ENCODE data around the gene CELF2.

Gene CELF2

DNA sequence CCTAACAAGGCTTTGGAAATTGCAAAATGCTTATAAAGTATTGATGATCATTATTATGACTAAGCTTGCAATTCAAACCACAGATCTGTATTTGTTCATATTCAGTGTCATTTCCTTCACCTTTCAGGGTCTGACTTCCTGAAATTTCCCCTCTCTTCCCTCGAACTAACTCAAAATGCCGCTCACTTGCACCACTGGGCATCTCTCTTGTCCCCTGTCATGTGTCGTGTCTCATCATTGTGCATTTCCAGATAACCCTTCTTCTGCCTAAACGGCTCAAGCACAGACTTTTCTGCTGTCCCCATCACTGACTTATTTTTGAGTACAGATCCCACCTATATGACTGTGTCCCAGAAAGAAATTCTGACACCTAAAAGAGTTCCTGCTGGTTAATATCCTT, 41.0 kb upstream of the CELF2 start:
- no peak overlapping the region for H3K4ac ChIP-seq (ENCODE audit: low read depth, low read length)
- no peak overlapping the region for H3K27ac ChIP-seq (ENCODE audit: low read depth, low read length)
- no peak overlapping the region for H3K9ac ChIP-seq (ENCODE audit: low read length)
- no peak overlapping the region for H3K23ac ChIP-seq (ENCODE audit: low read length)
- H2BK12ac ChIP-seq (ENCODE audit: low read length) = no peak overlapping the region
- no peaks in the 10 kb centered on the region for H3K27me3 ChIP-seq (ENCODE audit: insufficient read depth, low read length)
- no peak for DNase-seq
- H4K8ac ChIP-seq (ENCODE audit: low read depth, low read length) = no peak overlapping the region
- no peaks in the 10 kb centered on the region for H3K79me2 ChIP-seq (ENCODE audit: control insufficient read depth, insufficient read depth, low read length, poor library complexity)
- H3K4me3 ChIP-seq (ENCODE audit: low read depth, low read length) = no peak overlapping the region
- H3K18ac ChIP-seq (ENCODE audit: low read length) = no peak overlapping the region
- no peaks in the 10 kb centered on the region for H3K4me1 ChIP-seq (ENCODE audit: control insufficient read depth in 1 of 2, insufficient read depth in 2 of 2, low read length in 2 of 2)
- no peak overlapping the region for H4K12ac ChIP-seq (ENCODE audit: low read depth, low read length)
- H3K4me2 ChIP-seq (ENCODE audit: low read length) = no peak overlapping the region
- no peak overlapping the region for H3K14ac ChIP-seq (ENCODE audit: low read length)
- H3K79me1 ChIP-seq (ENCODE audit: low read length) = no peaks in the 10 kb centered on the region
- no CpG with 5 or more reads among the region's 4 CpGs for WGBS (ENCODE audit: extremely low coverage, insufficient coverage, insufficient read length)
- H2AFZ ChIP-seq (ENCODE audit: insufficient read depth, low read length, poor library complexity) = no peak overlapping the region
- H3K36me3 ChIP-seq (ENCODE audit: control insufficient read depth in 1 of 2, insufficient read depth in 2 of 2, low read length in 2 of 2) = no peaks in the 10 kb centered on the region
- no peak overlapping the region for H2BK5ac ChIP-seq (ENCODE audit: low read depth, low read length, poor library complexity)
- H2BK120ac ChIP-seq (ENCODE audit: insufficient read depth, low read length, poor library complexity) = no peak overlapping the region
- no peak overlapping the region for H4K91ac ChIP-seq (ENCODE audit: low read depth, low read length)
- no peak overlapping the region for H2AK5ac ChIP-seq (ENCODE audit: low read length)
- peaks cover 2% of the 10 kb centered on the region for H3K9me3 ChIP-seq (ENCODE audit: insufficient read depth, low read depth, low read length)

DNA sequence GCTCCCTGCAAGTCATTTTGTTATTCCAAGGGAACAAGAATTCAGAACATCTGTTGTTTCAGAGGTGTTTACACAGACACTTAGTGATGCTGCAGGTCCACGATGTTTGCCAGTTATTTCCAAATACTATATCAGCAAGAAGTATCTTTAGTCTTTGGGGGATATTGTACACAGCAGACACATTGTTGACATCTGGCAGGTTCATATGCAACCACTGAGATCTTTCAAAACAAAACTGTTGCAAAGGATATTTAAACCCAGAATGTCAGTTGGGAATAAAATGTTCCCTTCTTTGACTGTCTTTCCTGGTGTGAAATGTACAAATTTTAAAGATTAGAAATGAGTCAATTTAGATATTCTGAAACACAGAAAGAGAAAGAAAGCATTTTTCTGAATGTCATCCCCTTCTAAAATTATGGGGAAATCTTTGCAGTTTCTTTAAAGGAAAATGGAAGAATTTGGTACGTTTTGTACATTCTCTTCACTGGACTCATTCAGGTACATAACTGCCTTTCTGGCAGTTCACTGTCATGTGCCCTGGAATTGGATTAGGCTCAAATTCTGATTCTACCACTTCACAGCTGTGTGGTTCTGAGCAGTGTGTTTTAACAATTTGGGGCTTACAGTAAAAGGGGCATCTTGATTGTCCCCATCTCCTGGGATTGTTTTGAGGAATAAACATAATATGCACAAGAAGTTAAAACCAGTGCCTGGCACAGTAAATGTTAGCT, 40.3 kb upstream of the CELF2 start:
- Histone ChIP-seq H2AK5ac (ENCODE audit: low read length) (no peak overlapping the region), H2AFZ (ENCODE audit: insufficient read depth, low read length, poor library complexity) (no peak overlapping the region), H2BK5ac (ENCODE audit: low read depth, low read length, poor library complexity) (no peak overlapping the region), H4K8ac (ENCODE audit: low read depth, low read length) (no peak overlapping the region), H3K79me2 (ENCODE audit: control insufficient read depth, insufficient read depth, low read length, poor library complexity) (no peaks in the 10 kb centered on the region), H3K14ac (ENCODE audit: low read length) (no peak overlapping the region), H3K23ac (ENCODE audit: low read length) (no peak overlapping the region), H3K36me3 (ENCODE audit: control insufficient read depth in 1 of 2, insufficient read depth in 2 of 2, low read length in 2 of 2) (no peaks in the 10 kb centered on the region), H3K9ac (ENCODE audit: low read length) (no peak overlapping the region), H3K4me1 (ENCODE audit: control insufficient read depth in 1 of 2, insufficient read depth in 2 of 2, low read length in 2 of 2) (no peaks in the 10 kb centered on the region), H4K91ac (ENCODE audit: low read depth, low read length) (no peak overlapping the region), H3K18ac (ENCODE audit: low read length) (no peak overlapping the region), H3K4me3 (ENCODE audit: low read depth, low read length) (no peak overlapping the region), H3K4ac (ENCODE audit: low read depth, low read length) (no peak overlapping the region), H3K79me1 (ENCODE audit: low read length) (no peaks in the 10 kb centered on the region), H3K9me3 (ENCODE audit: insufficient read depth, low read depth, low read length) (peaks cover 2% of the 10 kb centered on the region), H3K27ac (ENCODE audit: low read depth, low read length) (no peak overlapping the region), H4K12ac (ENCODE audit: low read depth, low read length) (no peak overlapping the region), H2BK120ac (ENCODE audit: insufficient read depth, low read length, poor library complexity) (no peak overlapping the region), H3K27me3 (ENCODE audit: insufficient read depth, low read length) (no peaks in the 10 kb centered on the region), H2BK12ac (ENCODE audit: low read length) (no peak overlapping the region), H3K4me2 (ENCODE audit: low read length) (no peak overlapping the region)
- no peak for DNase-seq
- no CpG with 5 or more reads among the region's 2 CpGs for WGBS (ENCODE audit: extremely low coverage, insufficient coverage, insufficient read length)

DNA sequence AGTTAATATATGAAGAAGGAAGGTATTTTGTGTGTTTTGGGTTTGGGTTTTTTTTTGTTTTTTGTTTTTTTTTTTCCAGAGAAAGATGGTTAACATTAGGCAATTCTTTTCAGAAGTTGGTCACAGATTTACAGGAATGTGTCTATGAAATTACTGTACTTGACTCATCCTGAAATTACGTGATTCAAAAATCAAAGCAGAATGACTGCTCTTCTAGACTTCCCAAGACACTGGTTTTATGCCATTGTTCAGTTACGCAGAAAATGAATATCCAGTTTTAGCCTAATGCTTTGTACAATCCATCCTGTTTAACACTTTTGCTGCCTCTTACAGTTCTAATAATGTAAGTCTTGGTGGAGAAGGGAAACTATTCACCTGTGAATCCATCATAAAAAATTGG, 39.7 kb upstream of the CELF2 start:
- Histone ChIP-seq H3K79me2 (ENCODE audit: control insufficient read depth, insufficient read depth, low read length, poor library complexity) (no peaks in the 10 kb centered on the region), H3K9ac (ENCODE audit: low read length) (no peak overlapping the region), H3K23ac (ENCODE audit: low read length) (no peak overlapping the region), H2BK5ac (ENCODE audit: low read depth, low read length, poor library complexity) (no peak overlapping the region), H3K14ac (ENCODE audit: low read length) (no peak overlapping the region), H2AFZ (ENCODE audit: insufficient read depth, low read length, poor library complexity) (no peak overlapping the region), H3K4ac (ENCODE audit: low read depth, low read length) (no peak overlapping the region), H3K4me3 (ENCODE audit: low read depth, low read length) (no peak overlapping the region), H4K12ac (ENCODE audit: low read depth, low read length) (no peak overlapping the region), H3K4me2 (ENCODE audit: low read length) (no peak overlapping the region), H3K27me3 (ENCODE audit: insufficient read depth, low read length) (no peaks in the 10 kb centered on the region), H2AK5ac (ENCODE audit: low read length) (no peak overlapping the region), H2BK12ac (ENCODE audit: low read length) (no peak overlapping the region), H3K9me3 (ENCODE audit: insufficient read depth, low read depth, low read length) (peaks cover 2% of the 10 kb centered on the region), H3K79me1 (ENCODE audit: low read length) (no peaks in the 10 kb centered on the region), H3K36me3 (ENCODE audit: control insufficient read depth in 1 of 2, insufficient read depth in 2 of 2, low read length in 2 of 2) (no peaks in the 10 kb centered on the region), H2BK120ac (ENCODE audit: insufficient read depth, low read length, poor library complexity) (no peak overlapping the region), H4K91ac (ENCODE audit: low read depth, low read length) (no peak overlapping the region), H3K18ac (ENCODE audit: low read length) (no peak overlapping the region), H3K27ac (ENCODE audit: low read depth, low read length) (no peak overlapping the region), H3K4me1 (ENCODE audit: control insufficient read depth in 1 of 2, insufficient read depth in 2 of 2, low read length in 2 of 2) (no peaks in the 10 kb centered on the region), H4K8ac (ENCODE audit: low read depth, low read length) (no peak overlapping the region)
- WGBS (ENCODE audit: extremely low coverage, insufficient coverage, insufficient read length) = no CpG with 5 or more reads among the region's 2 CpGs
- DNase-seq = no peak

DNA sequence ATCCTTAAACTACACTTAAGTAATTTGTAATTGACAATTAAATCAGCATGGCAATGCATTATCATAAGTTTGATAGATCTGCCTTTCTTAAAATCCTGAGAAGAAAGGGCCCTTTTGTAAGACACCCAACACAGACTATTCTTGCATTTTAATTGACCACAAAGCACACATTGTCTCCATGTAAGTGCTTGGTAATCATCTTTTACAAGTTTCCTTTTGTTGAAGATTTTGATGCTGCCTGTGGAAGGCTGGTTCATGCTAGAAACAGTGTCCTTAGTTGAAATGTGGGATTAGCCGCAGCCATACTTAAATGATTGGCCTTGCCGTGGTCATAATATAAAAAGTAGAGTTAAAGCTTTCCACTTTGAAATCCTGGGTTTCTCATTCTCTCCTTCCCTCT, 32.3 kb upstream of the CELF2 start:
- no peaks in the 10 kb centered on the region for H3K79me1 ChIP-seq (ENCODE audit: low read length)
- H4K91ac ChIP-seq (ENCODE audit: low read depth, low read length) = no peak overlapping the region
- no peak overlapping the region for H3K14ac ChIP-seq (ENCODE audit: low read length)
- H2BK12ac ChIP-seq (ENCODE audit: low read length) = no peak overlapping the region
- H2BK5ac ChIP-seq (ENCODE audit: low read depth, low read length, poor library complexity) = no peak overlapping the region
- H3K9ac ChIP-seq (ENCODE audit: low read length) = no peak overlapping the region
- H2BK120ac ChIP-seq (ENCODE audit: insufficient read depth, low read length, poor library complexity) = no peak overlapping the region
- no peak overlapping the region for H4K12ac ChIP-seq (ENCODE audit: low read depth, low read length)
- H3K27me3 ChIP-seq (ENCODE audit: insufficient read depth, low read length) = no peaks in the 10 kb centered on the region
- H3K4me3 ChIP-seq (ENCODE audit: low read depth, low read length) = no peak overlapping the region
- no CpG with 5 or more reads among the region's 2 CpGs for WGBS (ENCODE audit: extremely low coverage, insufficient coverage, insufficient read length)
- H3K9me3 ChIP-seq (ENCODE audit: insufficient read depth, low read depth, low read length) = no peaks in the 10 kb centered on the region
- no peak overlapping the region for H3K23ac ChIP-seq (ENCODE audit: low read length)
- H3K4me1 ChIP-seq (ENCODE audit: control insufficient read depth in 1 of 2, insufficient read depth in 2 of 2, low read length in 2 of 2) = no peaks in the 10 kb centered on the region
- H3K18ac ChIP-seq (ENCODE audit: low read length) = no peak overlapping the region
- no peak overlapping the region for H3K4me2 ChIP-seq (ENCODE audit: low read length)
- no peak overlapping the region for H3K4ac ChIP-seq (ENCODE audit: low read depth, low read length)
- H2AFZ ChIP-seq (ENCODE audit: insufficient read depth, low read length, poor library complexity) = no peak overlapping the region
- H4K8ac ChIP-seq (ENCODE audit: low read depth, low read length) = no peak overlapping the region
- no peak for DNase-seq
- H3K27ac ChIP-seq (ENCODE audit: low read depth, low read length) = no peak overlapping the region
- H3K79me2 ChIP-seq (ENCODE audit: control insufficient read depth, insufficient read depth, low read length, poor library complexity) = no peaks in the 10 kb centered on the region
- H3K36me3 ChIP-seq (ENCODE audit: control insufficient read depth in 1 of 2, insufficient read depth in 2 of 2, low read length in 2 of 2) = no peaks in the 10 kb centered on the region
- H2AK5ac ChIP-seq (ENCODE audit: low read length) = no peak overlapping the region

Data from trophoblast cell (in vitro differentiated cells and primary cell).